ENCODE data around the gene FAM163A.

The FAM163A gene

GRCh38 chr1:179719272-179719671 is 23.8 kb upstream of the FAM163A start:
- no peak for TF ChIP-seq REST (IDR thresholded peaks at IDR 0.05; ENCODE audit: insufficient read depth in 1 of 2, low read depth in 2 of 2, low read length in 2 of 2)

GRCh38 chr1:179728271-179728670 is 14.8 kb upstream of the FAM163A start:
- TF ChIP-seq SIN3A (IDR thresholded peaks at IDR 0.05; ENCODE audit: borderline replicate concordance, insufficient read depth, low read length) (no peak), TAF1 (IDR thresholded peaks at IDR 0.05; ENCODE audit: borderline replicate concordance, insufficient read depth, low read length) (no peak), POLR2AphosphoS5 (IDR thresholded peaks at IDR 0.05; ENCODE audit: low read depth, low read length) (no peak), REST (IDR thresholded peaks at IDR 0.05; ENCODE audit: insufficient read depth in 1 of 2, low read depth in 2 of 2, low read length in 2 of 2) (no peak), FOXP2 (optimal IDR thresholded peaks at IDR 0.05; ENCODE audit: borderline replicate concordance, extremely low read depth, extremely low read length, insufficient read depth) (no peak)

GRCh38 chr1:179729881-179730280 is 13.2 kb upstream of the FAM163A start:
- no peak for TF ChIP-seq FOXP2 (optimal IDR thresholded peaks at IDR 0.05; ENCODE audit: borderline replicate concordance, extremely low read depth, extremely low read length, insufficient read depth)
- TF ChIP-seq REST (IDR thresholded peaks at IDR 0.05; ENCODE audit: insufficient read depth in 1 of 2, low read depth in 2 of 2, low read length in 2 of 2) = no peak
- no peak for TF ChIP-seq SIN3A (IDR thresholded peaks at IDR 0.05; ENCODE audit: borderline replicate concordance, insufficient read depth, low read length)
- no peak for TF ChIP-seq POLR2AphosphoS5 (IDR thresholded peaks at IDR 0.05; ENCODE audit: low read depth, low read length)
- TF ChIP-seq TAF1 (IDR thresholded peaks at IDR 0.05; ENCODE audit: borderline replicate concordance, insufficient read depth, low read length) = no peak

GRCh38 chr1:179731643-179732042 is 11.4 kb upstream of the FAM163A start:
- TF ChIP-seq POLR2AphosphoS5 (IDR thresholded peaks at IDR 0.05; ENCODE audit: low read depth, low read length) (no peak), REST (IDR thresholded peaks at IDR 0.05; ENCODE audit: insufficient read depth in 1 of 2, low read depth in 2 of 2, low read length in 2 of 2) (no peak), SIN3A (IDR thresholded peaks at IDR 0.05; ENCODE audit: borderline replicate concordance, insufficient read depth, low read length) (no peak), TAF1 (IDR thresholded peaks at IDR 0.05; ENCODE audit: borderline replicate concordance, insufficient read depth, low read length) (no peak), FOXP2 (optimal IDR thresholded peaks at IDR 0.05; ENCODE audit: borderline replicate concordance, extremely low read depth, extremely low read length, insufficient read depth) (no peak)

- no peak for TF ChIP-seq FOXP2 (optimal IDR thresholded peaks at IDR 0.05; ENCODE audit: borderline replicate concordance, extremely low read depth, extremely low read length, insufficient read depth)
- no peak for TF ChIP-seq POLR2AphosphoS5 (IDR thresholded peaks at IDR 0.05; ENCODE audit: low read depth, low read length)
- TF ChIP-seq TAF1 (IDR thresholded peaks at IDR 0.05; ENCODE audit: borderline replicate concordance, insufficient read depth, low read length) = no peak
- TF ChIP-seq SIN3A (IDR thresholded peaks at IDR 0.05; ENCODE audit: borderline replicate concordance, insufficient read depth, low read length) = no peak
- no peak for TF ChIP-seq REST (IDR thresholded peaks at IDR 0.05; ENCODE audit: insufficient read depth in 1 of 2, low read depth in 2 of 2, low read length in 2 of 2)
Observed at GRCh38 chr1:179742291-179742690, 800 bp upstream of the FAM163A start.
